DOHH2 (cell line): Measurements from ENCODE around the gene GINS1.

Experiments
- H3F3A ChIP-seq: fragments of 200-600 bp; sonication (generic), shearing (Covaris generic); 2 replicates; pipeline ENCODE4 v1.6.0; 2016; ENCODE audit warnings: antibody characterized with exemption, mild to moderate bottlenecking; ENCODE audit not compliant: control insufficient read depth, insufficient read depth
- H3K27ac ChIP-seq: fragments of 200-600 bp; sonication (generic); 2 replicates; pipeline ENCODE4 v1.5.1; 2014; ENCODE audit warnings: low read depth, mild to moderate bottlenecking, low read length, moderate library complexity
- H3K27me3 ChIP-seq: fragments of 200-600 bp; sonication (generic); 2 replicates; pipeline ENCODE4 v1.6.1; 2014; ENCODE audit warnings: mild to moderate bottlenecking, low read length, mixed read lengths; ENCODE audit not compliant: control insufficient read depth
- H3K36me3 ChIP-seq: fragments of 200-600 bp; sonication (generic); 2 replicates; pipeline ENCODE4 v1.6.1; 2014; ENCODE audit warnings: mild to moderate bottlenecking, low read length, moderate library complexity, mixed read lengths; ENCODE audit not compliant: control insufficient read depth
- H3K4me1 ChIP-seq: fragments of 200-600 bp; sonication (generic); 2 replicates; pipeline ENCODE4 v1.6.1; 2014; ENCODE audit warnings: mild to moderate bottlenecking, low read length, mixed read lengths; ENCODE audit not compliant: control insufficient read depth
- H3K4me2 ChIP-seq: fragments of 200-600 bp; sonication (generic); 2 replicates; pipeline ENCODE4 v1.6.0; 2014; ENCODE audit warnings: mild to moderate bottlenecking, low read length, moderate library complexity
- H3K4me3 ChIP-seq: fragments of 200-600 bp; sonication (generic); 2 replicates; pipeline ENCODE4 v1.5.1; 2014; ENCODE audit warnings: mild to moderate bottlenecking, low read length, mixed read lengths
- H3K79me2 ChIP-seq: fragments of 200-600 bp; sonication (generic); 2 replicates; pipeline ENCODE4 v1.6.1; 2014; ENCODE audit warnings: mild to moderate bottlenecking, low read length, mixed read lengths; ENCODE audit not compliant: control insufficient read depth
- H3K9me2 ChIP-seq: fragments of 200-600 bp; sonication (generic); replicated peaks from 2 replicates; pipeline ENCODE4 v1.6.1; 2014; ENCODE audit warnings: mild to moderate bottlenecking, low read length, mixed read lengths; ENCODE audit not compliant: control insufficient read depth
- H3K9me3 ChIP-seq: fragments of 200-600 bp; sonication (generic); 2 replicates; pipeline ENCODE4 v1.6.1; 2014; ENCODE audit warnings: antibody characterized with exemption, low read length, mixed read lengths; ENCODE audit not compliant: control insufficient read depth, insufficient read depth
- H4K20me1 ChIP-seq: fragments of 200-600 bp; sonication (generic); 2 replicates; pipeline ENCODE4 v1.6.0; 2014; ENCODE audit warnings: low read depth, mild to moderate bottlenecking, antibody characterized with exemption, low read length, moderate library complexity; ENCODE audit not compliant: control insufficient read depth, insufficient read depth
- CTCF ChIP-seq: fragments of 200-600 bp; sonication (generic); IDR thresholded peaks from one replicate; pipeline ENCODE4 v1.5.1; 2014; ENCODE audit warnings: antibody characterized with exemption, mild to moderate bottlenecking, low read depth, low read length; ENCODE audit not compliant: poor library complexity, severe bottlenecking
- EZH2phosphoT487 ChIP-seq: fragments of 200-600 bp; sonication (generic); IDR thresholded peaks from 2 replicates; pipeline ENCODE4 v1.6.1; 2017; ENCODE audit warnings: borderline replicate concordance, mild to moderate bottlenecking, antibody characterized with exemption, low read length, moderate library complexity, mixed read lengths

GINS1 gene

GRCh38 chr20:25480156-25480555 lies 72.7 kb downstream of the GINS1 start:
- Histone ChIP-seq H4K20me1 (no peaks in the 10 kb centered on the region), H3K79me2 (no peaks in the 10 kb centered on the region), H3K9me3 (no peaks in the 10 kb centered on the region), H3K4me3 (no peak overlapping the region), H3K4me2 (no peak overlapping the region), H3K36me3 (no peaks in the 10 kb centered on the region), H3K27ac (no peak overlapping the region), H3K4me1 (peaks cover 7% of the 10 kb centered on the region), H3K27me3 (no peaks in the 10 kb centered on the region; the same call in 1 of the 2 replicates), H3K9me2 (no peaks in the 10 kb centered on the region), H3F3A (no peaks in the 10 kb centered on the region)
- TF ChIP-seq EZH2phosphoT487 (no peak), CTCF (no peak)

GRCh38 chr20:25480797-25481196 lies 73.3 kb downstream of the GINS1 start:
- H3K79me2 ChIP-seq: no peaks in the 10 kb centered on the region
- H3F3A ChIP-seq: no peaks in the 10 kb centered on the region
- H4K20me1 ChIP-seq: no peaks in the 10 kb centered on the region
- H3K9me2 ChIP-seq: no peaks in the 10 kb centered on the region
- no peak overlapping the region for H3K27ac ChIP-seq
- TF ChIP-seq CTCF (no peak), EZH2phosphoT487 (no peak)
- no peaks in the 10 kb centered on the region; the same call in 1 of the 2 replicates for H3K27me3 ChIP-seq
- H3K4me2 ChIP-seq: no peak overlapping the region
- H3K4me1 ChIP-seq: peaks cover 9% of the 10 kb centered on the region
- H3K9me3 ChIP-seq: no peaks in the 10 kb centered on the region
- no peak overlapping the region for H3K4me3 ChIP-seq
- H3K36me3 ChIP-seq: no peaks in the 10 kb centered on the region

- Histone ChIP-seq H3K27ac (no peak overlapping the region), H3K4me3 (no peak overlapping the region), H3K9me2 (no peaks in the 10 kb centered on the region), H3K36me3 (no peaks in the 10 kb centered on the region), H4K20me1 (no peaks in the 10 kb centered on the region), H3K79me2 (no peaks in the 10 kb centered on the region), H3F3A (no peaks in the 10 kb centered on the region), H3K4me1 (peaks cover 9% of the 10 kb centered on the region), H3K27me3 (no peaks in the 10 kb centered on the region; the same call in 1 of the 2 replicates), H3K9me3 (no peaks in the 10 kb centered on the region), H3K4me2 (no peak overlapping the region)
- no peak for TF ChIP-seq CTCF
- no peak for TF ChIP-seq EZH2phosphoT487
Observed at GRCh38 chr20:25481235-25481917, 73.9 kb downstream of the GINS1 start.
